GM12872 (cell line): Measurements from ENCODE around the gene TOR1AIP1.

Experiments
- CTCF ChIP-seq: IDR thresholded peaks from 3 replicates; pipeline ENCODE4 v1.5.1; 2011; ENCODE audit warnings: low read depth, mild to moderate bottlenecking, low read length, moderate library complexity; ENCODE audit not compliant: insufficient read depth

Gene TOR1AIP1

GRCh38 chr1:179865377-179865776 lies 16.7 kb upstream of the TOR1AIP1 start:
- no peak for TF ChIP-seq CTCF

- TF ChIP-seq CTCF, result no peak
Observed at GRCh38 chr1:179866616-179867015, 15.5 kb upstream of the TOR1AIP1 start.

GRCh38 chr1:179867493-179868330 lies 14.4 kb upstream of the TOR1AIP1 start:
- peak; percentile 73 for TF ChIP-seq CTCF

GRCh38 chr1:179870870-179871269 lies 11.2 kb upstream of the TOR1AIP1 start:
- TF ChIP-seq CTCF, result no peak

- no peak for TF ChIP-seq CTCF
Observed at GRCh38 chr1:179871940-179872339, 10.1 kb upstream of the TOR1AIP1 start.

- no peak for TF ChIP-seq CTCF
Observed at GRCh38 chr1:179872558-179872957, 9.5 kb upstream of the TOR1AIP1 start.

GRCh38 chr1:179873438-179873851 lies 8.6 kb upstream of the TOR1AIP1 start:
- no peak for TF ChIP-seq CTCF
